Activated T-cell treated with anti-CD3 and anti-CD28 coated beads, Interleukin-2, amount 50 U/mL, for 48 hours (primary cell): ENCODE results near the gene SS18.

Source experiments
- DNase-seq, 2 experiments: peaks; one replicate each; pipeline ENCODE4 v3.0.0-alpha.2; 2020

SS18 gene

GRCh38 chr18:25992566-25992965, 97.8 kb downstream of the SS18 start:
- DNase-seq = no peak

- no peak for DNase-seq
These were observed 99.9 kb downstream of the SS18 start for GRCh38 chr18:25990473-25990872.

- DNase-seq = no peak
These were observed 104.6 kb downstream of the SS18 start for GRCh38 chr18:25985707-25986394.

GRCh38 chr18:25983730-25984129, 106.7 kb downstream of the SS18 start:
- DNase-seq = no peak

GRCh38 chr18:25982961-25983360, 107.5 kb downstream of the SS18 start:
- DNase-seq = no peak

- no peak for DNase-seq
These were observed 108.3 kb downstream of the SS18 start for GRCh38 chr18:25982153-25982552.

GRCh38 chr18:25979369-25980040, 110.9 kb downstream of the SS18 start:
- no peak for DNase-seq

- no peak for DNase-seq
These were observed 113.9 kb downstream of the SS18 start for GRCh38 chr18:25976554-25976953.

- no peak for DNase-seq
These were observed 115.8 kb downstream of the SS18 start for GRCh38 chr18:25974630-25975077.
